Fibroblast of pulmonary artery (primary cell): Measurements from ENCODE around the gene ATOSA.

Source experiments
- DNase-seq: peaks from one replicate; pipeline ENCODE4 v3.0.0-alpha.2; 2010; ENCODE audit warnings: low read depth
- H3K4me3 ChIP-seq: replicated peaks from 2 replicates; pipeline ENCODE4 v1.5.1; 2011; ENCODE audit warnings: low read depth, mild to moderate bottlenecking, control low read depth, low read length, moderate library complexity
- TF ChIP-seq, protein P1 (sequence below): IDR thresholded peaks from 2 replicates; pipeline ENCODE4 v1.5.1; 2011; ENCODE audit warnings: mild to moderate bottlenecking, control low read depth, low read length, inconsistent platforms; ENCODE audit errors: missing control alignments

Gene ATOSA

DNA sequence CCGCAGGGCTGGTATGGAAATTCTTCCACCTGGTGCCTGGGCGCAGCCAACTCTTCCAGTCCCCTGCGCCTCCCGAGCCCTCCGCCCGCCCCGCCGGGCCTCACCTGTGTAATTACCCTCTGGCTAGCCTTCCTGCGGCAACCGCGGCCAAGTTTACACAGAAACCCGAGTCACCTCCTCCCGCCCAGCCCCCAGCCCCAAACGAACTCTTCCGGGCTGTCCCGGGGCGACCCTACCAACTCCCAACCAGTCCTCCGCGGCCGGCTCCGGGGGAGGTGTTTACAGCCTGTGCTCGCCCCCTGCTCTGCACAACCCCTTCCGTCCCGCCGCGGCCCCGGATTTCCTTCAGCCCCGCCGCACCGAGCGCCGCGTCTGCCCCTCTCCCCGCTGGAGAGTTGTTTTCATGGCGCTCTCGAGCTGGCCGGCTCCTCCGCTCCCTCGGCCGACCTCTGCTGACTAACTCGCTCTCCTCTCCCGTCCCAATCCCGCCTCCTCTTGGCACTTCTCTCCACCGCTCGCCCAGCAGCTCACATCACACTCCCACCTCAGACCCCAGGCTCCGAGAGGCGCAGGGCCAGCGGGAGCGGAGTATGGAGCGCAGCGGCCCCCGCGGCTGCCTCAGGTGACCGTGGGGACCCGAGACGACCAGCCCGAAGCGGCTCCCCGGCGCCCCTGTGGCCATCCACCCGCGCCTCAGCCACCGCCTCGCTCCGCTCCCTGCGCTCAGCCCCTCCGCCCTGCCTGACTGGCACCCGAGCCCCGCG, 538 bp downstream of the ATOSA start:
- peak; percentile 68 for DNase-seq
- peak overlapping the region; percentile 80 for H3K4me3 ChIP-seq
- TF ChIP-seq, protein P1, sequence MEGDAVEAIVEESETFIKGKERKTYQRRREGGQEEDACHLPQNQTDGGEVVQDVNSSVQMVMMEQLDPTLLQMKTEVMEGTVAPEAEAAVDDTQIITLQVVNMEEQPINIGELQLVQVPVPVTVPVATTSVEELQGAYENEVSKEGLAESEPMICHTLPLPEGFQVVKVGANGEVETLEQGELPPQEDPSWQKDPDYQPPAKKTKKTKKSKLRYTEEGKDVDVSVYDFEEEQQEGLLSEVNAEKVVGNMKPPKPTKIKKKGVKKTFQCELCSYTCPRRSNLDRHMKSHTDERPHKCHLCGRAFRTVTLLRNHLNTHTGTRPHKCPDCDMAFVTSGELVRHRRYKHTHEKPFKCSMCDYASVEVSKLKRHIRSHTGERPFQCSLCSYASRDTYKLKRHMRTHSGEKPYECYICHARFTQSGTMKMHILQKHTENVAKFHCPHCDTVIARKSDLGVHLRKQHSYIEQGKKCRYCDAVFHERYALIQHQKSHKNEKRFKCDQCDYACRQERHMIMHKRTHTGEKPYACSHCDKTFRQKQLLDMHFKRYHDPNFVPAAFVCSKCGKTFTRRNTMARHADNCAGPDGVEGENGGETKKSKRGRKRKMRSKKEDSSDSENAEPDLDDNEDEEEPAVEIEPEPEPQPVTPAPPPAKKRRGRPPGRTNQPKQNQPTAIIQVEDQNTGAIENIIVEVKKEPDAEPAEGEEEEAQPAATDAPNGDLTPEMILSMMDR = no peak

GRCh38 chr15:52677593-52678467, 1.4 kb downstream of the ATOSA start:
- H3K4me3 ChIP-seq = peak overlapping the region; percentile 80
- TF ChIP-seq, protein P1 = peak; percentile 21
- DNase-seq = peak; percentile 67

DNA sequence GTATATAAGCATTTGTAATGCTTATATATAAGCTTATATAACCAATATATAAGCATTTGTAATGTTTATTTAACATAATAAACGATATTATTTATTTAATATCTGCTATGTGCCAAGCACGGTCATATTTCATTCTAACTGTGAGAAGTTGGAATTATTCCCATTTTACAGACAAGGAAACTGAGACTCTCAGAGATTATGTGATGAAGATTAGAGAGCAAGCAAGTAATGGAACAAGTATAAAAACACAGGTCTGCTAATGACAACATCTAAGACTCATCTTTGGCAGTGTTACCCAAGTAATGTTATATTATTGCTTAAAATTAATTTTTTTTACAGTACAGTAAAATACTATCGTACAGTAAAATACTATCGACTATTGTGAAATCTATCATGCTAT, 4.4 kb downstream of the ATOSA start:
- TF ChIP-seq, protein P1 = no peak
- no peak overlapping the region for H3K4me3 ChIP-seq
- DNase-seq = no peak

- no peak for DNase-seq
- TF ChIP-seq, protein P1 = no peak
- no peak overlapping the region for H3K4me3 ChIP-seq
Observed at GRCh38 chr15:52673734-52674133, 5.5 kb downstream of the ATOSA start.

- TF ChIP-seq, protein P1 = no peak
- no peak overlapping the region for H3K4me3 ChIP-seq
- DNase-seq = no peak
Observed at GRCh38 chr15:52673312-52673711, 5.9 kb downstream of the ATOSA start.

- DNase-seq = no peak
- TF ChIP-seq, protein P1 = no peak
- no peak overlapping the region for H3K4me3 ChIP-seq
Observed at GRCh38 chr15:52672661-52673060, 6.5 kb downstream of the ATOSA start.
